GM19043 (cell line): ENCODE data around the gene PDK1.
"Not testable (repeated sequence)": the region's sequence is repeated elsewhere in the genome, so short reads cannot be mapped to it uniquely, and the experiment has no call there.

Source experiments
- ATAC-seq: cut with Tn5 transposase; IDR thresholded peaks from one replicate; pipeline ENCODE4 v1.9.1; 2021; ENCODE audit warnings: low read depth; ENCODE audit not compliant: unreplicated experiment

Gene PDK1

GRCh38 chr2:172551271-172551670, 4.6 kb upstream of the PDK1 start:
- no peak for ATAC-seq

GRCh38 chr2:172552547-172553291, 3.2 kb upstream of the PDK1 start:
- ATAC-seq = no peak

- ATAC-seq = no peak
Measured at GRCh38 chr2:172554352-172555271, 1.3 kb upstream of the PDK1 start.

- no peak for ATAC-seq
Measured at GRCh38 chr2:172555272-172555521, 693 bp upstream of the PDK1 start.

- peak; percentile 58 for ATAC-seq
Measured at GRCh38 chr2:172556284-172557033, 569 bp downstream of the PDK1 start.

DNA sequence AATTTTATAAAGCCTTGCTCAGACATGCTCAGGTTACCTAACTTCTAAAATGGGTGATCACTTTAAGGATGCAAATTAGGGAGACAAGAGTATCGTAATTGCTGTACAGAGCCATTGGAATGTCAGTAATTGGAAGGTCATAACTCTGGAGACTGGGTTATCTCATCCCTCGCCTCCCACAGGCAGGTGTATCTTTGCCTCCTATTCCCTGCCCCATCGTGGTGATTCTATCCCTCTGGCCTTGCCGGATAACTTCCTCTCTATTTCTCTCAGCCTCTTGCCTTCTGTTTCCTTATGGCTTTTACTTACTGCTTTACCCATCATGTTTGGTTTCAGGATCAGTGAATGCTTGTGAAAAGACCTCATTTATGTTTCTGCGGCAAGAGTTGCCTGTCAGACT, 2.5 kb downstream of the PDK1 start:
- ATAC-seq = no peak

- ATAC-seq = no peak
Measured at GRCh38 chr2:172560721-172561120, 4.8 kb downstream of the PDK1 start.

DNA sequence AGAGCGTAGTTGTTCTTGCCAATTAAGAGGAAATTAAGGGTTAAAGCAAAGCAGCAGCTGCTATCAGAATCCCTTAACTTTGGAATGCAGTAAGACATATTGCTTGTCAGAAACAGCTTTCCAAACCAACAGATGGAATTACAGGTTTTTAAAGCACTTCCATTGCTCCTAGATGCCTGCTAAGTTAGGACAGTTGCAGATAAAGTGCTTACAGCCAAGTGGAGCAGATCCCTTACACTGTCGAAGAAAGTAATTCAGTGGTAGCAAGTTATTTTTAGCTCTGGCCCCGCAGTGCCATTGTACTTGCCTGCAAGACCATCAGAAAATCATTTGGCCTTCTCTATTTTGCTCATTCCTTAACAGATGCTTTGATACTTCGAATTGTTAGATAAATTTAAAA, 5.4 kb downstream of the PDK1 start:
- no peak for ATAC-seq

- no peak for ATAC-seq
Measured at GRCh38 chr2:172562298-172562697, 6.4 kb downstream of the PDK1 start.

DNA sequence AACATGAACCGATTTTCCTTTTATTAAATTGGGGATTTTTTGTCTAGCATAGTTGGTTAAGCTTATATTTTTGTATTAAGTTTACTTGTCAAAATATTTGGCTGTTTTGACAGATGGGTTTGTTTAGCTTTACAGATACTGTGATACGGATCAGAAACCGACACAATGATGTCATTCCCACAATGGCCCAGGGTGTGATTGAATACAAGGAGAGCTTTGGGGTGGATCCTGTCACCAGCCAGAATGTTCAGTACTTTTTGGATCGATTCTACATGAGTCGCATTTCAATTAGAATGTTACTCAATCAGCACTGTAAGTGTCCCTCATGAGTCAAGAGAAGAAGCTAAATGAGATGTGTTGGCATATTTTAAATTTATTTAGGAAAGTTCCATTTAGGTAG, 8.5 kb downstream of the PDK1 start:
- no peak for ATAC-seq

- ATAC-seq = no peak
Measured at GRCh38 chr2:172571245-172571644, 15.4 kb downstream of the PDK1 start.

DNA sequence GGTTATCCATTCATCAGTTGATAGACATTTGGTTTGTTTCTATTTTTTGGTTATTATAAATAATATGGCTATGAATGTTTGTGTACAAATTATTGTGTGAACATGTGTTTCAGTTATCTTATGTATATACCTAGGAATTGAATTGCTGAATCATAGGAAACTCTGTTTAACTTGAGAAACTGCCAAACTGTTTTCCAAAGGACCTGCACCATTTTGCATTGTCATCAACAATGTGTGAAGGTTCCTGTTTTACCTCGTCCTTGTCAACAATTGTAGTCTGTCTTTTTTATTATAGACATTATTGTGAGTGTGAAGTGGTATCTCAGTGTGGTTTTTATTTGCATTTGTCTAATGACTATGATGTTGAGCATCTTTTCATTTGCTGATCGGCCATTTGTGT, 17.1 kb downstream of the PDK1 start:
- ATAC-seq = no peak

- ATAC-seq = no peak
Measured at GRCh38 chr2:172574965-172575364, 19.1 kb downstream of the PDK1 start.

- no peak for ATAC-seq
Measured at GRCh38 chr2:172578054-172578453, 22.2 kb downstream of the PDK1 start.

DNA sequence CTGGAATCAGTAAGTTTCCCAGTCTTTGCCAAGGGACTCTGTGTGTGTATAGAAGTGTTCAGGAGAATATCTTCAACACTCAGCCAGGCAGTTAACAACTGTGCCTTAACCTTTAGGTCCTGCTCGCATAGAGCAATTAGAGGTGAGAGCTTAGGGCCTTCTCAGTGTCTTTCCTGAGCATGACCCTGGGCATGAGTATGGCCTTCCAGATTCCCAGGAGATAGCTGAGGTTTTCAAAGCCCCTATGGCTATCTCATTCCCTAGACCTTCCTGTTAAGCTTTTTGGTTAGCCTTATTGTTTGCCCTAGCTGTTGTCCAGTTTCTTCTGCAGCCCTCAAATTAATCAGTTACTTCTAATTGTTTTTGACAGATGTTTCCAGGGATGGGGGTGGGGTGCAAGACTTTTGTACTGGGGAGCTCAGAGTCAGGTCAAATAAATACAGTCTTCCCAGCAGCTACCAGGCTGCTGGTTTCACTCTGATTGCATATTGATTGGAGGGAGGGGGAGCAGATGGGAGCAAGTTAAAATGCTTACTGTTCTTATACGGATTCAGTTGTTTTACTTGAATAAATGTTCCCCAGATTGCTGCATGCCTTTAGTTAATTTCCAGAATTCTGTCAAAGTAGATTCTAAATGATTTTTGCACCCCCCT, 23.1 kb downstream of the PDK1 start:
- ATAC-seq = no peak

GRCh38 chr2:172580544-172580943, 24.7 kb downstream of the PDK1 start:
- no peak for ATAC-seq

DNA sequence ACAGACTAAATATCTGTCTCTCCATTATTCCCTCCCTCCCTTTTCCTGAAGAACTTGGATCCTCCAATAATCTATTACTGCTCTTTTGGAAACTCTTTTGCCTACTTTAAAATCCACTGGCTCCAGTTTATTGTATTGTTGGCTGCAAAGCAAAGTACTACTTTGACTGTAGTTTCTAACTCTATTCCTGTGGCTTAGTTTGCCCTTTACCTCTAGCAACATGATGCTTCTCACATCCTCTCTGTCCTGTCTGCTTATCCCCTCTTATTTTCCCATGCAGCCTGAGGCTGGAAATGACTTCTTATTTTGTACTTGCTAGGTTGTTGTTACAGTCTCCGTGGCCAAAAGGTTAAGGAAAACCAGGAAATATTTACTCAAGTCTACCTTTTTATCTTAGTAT, 26.8 kb downstream of the PDK1 start:
- no peak for ATAC-seq

DNA sequence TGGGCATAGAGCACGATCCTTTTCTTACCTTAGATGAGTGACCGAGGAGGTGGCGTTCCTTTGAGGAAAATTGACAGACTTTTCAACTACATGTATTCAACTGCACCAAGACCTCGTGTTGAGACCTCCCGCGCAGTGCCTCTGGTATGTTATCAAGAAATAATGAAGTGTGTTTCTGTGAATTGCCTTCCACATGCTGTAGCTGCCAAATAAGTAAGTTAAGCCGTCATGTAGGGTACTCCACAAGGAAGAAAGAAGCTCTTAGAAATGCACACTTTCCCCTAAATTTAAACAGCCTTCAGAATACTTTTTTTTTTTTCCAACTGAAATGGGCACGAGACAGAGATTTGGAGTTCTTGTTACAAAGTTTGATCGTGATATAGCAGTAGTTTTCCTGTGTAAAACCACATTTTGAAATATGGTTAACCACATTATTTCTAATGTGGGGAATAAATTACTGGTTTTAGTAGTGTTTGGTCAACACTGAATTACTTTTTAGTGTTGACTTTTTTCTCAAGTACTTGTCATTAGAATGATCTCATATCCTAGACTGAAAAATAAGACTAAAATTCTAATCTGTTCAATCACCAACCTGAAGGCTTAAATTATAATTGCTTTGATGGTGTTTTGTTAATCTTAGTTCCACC, 30.5 kb downstream of the PDK1 start:
- ATAC-seq = no peak

DNA sequence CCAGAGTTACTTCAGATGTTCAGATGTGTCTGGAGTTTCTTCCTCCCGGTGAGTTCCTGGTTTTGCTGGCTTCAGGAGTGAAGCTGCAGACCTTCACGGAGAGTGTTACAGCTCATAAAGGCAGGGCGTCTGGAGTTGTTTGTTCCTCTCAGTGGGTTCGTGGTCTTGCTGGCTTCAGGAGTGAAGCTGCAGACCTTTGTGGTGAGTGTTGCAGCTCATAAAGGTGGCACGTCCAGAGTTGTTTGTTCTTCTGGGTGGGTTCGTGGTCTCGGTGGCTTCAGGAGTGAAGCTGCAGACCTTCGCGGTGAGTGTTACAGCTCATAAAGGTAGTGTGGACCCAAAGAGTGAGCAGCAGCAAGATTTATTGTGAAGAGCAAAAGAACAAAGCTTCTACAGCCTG, 31.3 kb downstream of the PDK1 start:
- not testable (repeated sequence) for ATAC-seq

- ATAC-seq = no peak
Measured at GRCh38 chr2:172588931-172589330, 33.0 kb downstream of the PDK1 start.
